ENCODE results near the gene FRMD4A.

FRMD4A gene

DNA sequence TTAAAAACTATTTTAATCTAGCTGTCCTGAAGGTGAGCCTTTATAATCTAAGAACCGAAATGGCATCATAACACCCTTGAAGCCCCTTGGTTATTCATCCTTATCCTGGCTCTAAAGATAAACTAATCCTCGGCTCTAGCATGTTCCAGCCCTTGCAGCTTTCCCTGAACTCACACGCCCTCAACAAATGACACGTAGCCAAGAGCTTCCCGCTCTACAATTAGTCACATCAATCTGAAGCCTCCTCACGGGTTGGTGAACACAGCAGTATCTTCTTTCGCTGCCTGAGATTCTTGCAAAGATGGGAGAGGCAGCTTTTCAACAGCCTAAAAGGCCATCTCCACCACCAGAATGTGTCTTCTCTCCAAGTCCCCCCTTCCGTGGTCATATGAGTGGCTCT, 4.1 kb downstream of the FRMD4A start:
- no peaks in the 10 kb centered on the region for H3K27me3 ChIP-seq (ENCODE audit: insufficient read depth, poor library complexity, severe bottlenecking)
- H3K36me3 ChIP-seq (ENCODE audit: low read depth) = no peaks in the 10 kb centered on the region
- no peak for DNase-seq (ENCODE audit: low spot score)
- H3K9me3 ChIP-seq (ENCODE audit: severe bottlenecking) = no peaks in the 10 kb centered on the region
- H3K4me1 ChIP-seq (ENCODE audit: insufficient read depth, poor library complexity, severe bottlenecking) = no peaks in the 10 kb centered on the region
- H3K27ac ChIP-seq (ENCODE audit: poor library complexity, severe bottlenecking) = no peak overlapping the region
- no peak for ATAC-seq (ENCODE audit: low read depth)
- no peak overlapping the region for H3K4me3 ChIP-seq (ENCODE audit: severe bottlenecking)
- TF ChIP-seq CTCF (IDR thresholded peaks at IDR 0.05; ENCODE audit: poor library complexity, severe bottlenecking) = no peak

DNA sequence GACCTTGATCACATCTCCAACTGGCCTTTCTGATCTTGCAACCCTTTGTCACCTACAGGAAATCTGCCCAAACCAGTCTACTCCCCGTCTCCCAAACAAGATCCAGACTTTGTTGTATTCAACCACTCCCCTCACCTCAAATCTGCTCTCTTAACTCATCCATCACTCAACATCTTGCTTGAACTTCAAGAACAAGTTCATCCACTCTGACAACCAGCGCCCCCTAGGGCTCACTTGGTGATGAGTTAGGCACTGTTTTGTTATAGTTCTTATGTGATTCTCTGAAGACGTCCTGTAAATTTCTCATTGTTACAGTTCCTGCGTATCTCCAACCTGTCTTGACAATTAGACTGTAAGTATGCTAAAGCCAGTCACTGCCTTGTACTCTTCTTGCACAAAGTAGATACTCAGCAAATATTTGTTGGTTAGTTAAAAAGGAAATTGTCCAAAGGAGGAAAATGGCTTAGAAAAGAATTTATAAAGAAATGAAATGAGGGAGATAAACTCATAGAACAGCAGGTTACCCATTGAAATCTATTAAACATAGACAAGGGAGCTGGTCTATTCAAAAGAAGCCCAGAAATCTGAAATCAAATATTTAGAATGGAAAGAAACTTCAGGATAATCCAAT, 5.3 kb downstream of the FRMD4A start:
- no peaks in the 10 kb centered on the region for H3K27me3 ChIP-seq (ENCODE audit: insufficient read depth, poor library complexity, severe bottlenecking)
- H3K27ac ChIP-seq (ENCODE audit: poor library complexity, severe bottlenecking) = no peak overlapping the region
- no peak overlapping the region for H3K4me3 ChIP-seq (ENCODE audit: severe bottlenecking)
- H3K4me1 ChIP-seq (ENCODE audit: insufficient read depth, poor library complexity, severe bottlenecking) = no peaks in the 10 kb centered on the region
- DNase-seq (ENCODE audit: low spot score) (no peak), ATAC-seq (ENCODE audit: low read depth) (no peak)
- no peaks in the 10 kb centered on the region for H3K9me3 ChIP-seq (ENCODE audit: severe bottlenecking)
- H3K36me3 ChIP-seq (ENCODE audit: low read depth) = no peaks in the 10 kb centered on the region
- TF ChIP-seq CTCF (IDR thresholded peaks at IDR 0.05; ENCODE audit: poor library complexity, severe bottlenecking) = peak; percentile 34

DNA sequence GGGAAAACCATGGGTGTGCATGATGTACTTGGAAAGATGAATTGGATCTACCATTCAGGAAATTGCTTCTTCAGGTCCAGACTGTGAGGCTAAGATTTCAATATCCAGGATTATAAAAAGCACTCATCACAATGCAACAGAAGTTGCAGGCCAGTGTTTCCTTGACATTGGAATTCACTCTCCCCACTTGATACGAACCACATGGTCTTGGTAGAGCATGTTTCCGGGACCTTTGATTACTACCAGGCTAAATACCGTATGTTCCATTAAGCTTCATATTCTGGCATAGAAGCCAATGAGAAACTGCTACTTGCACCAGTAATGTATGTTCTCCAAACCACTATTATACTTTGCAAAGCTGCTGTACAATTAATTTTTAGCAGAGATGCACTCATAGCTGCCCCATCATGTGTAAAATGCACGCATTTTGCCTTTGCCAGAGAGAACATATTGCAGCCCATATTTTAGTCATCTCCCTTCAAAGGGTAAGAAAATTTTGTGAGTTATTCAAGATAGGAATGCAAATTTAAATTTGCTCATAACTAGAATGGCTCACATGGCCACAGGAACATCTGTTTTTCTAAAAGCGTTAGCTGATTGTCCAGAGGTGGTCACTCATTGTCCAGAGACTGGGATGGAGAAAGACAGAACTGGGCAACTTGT, 8.1 kb downstream of the FRMD4A start:
- Histone ChIP-seq H3K4me1 (ENCODE audit: insufficient read depth, poor library complexity, severe bottlenecking) (no peaks in the 10 kb centered on the region), H3K27me3 (ENCODE audit: insufficient read depth, poor library complexity, severe bottlenecking) (no peaks in the 10 kb centered on the region), H3K4me3 (ENCODE audit: severe bottlenecking) (no peak overlapping the region), H3K36me3 (ENCODE audit: low read depth) (no peaks in the 10 kb centered on the region), H3K9me3 (ENCODE audit: severe bottlenecking) (no peaks in the 10 kb centered on the region), H3K27ac (ENCODE audit: poor library complexity, severe bottlenecking) (no peak overlapping the region)
- TF ChIP-seq CTCF (IDR thresholded peaks at IDR 0.05; ENCODE audit: poor library complexity, severe bottlenecking) = no peak
- no peak for ATAC-seq (ENCODE audit: low read depth)
- DNase-seq (ENCODE audit: low spot score) = no peak

DNA sequence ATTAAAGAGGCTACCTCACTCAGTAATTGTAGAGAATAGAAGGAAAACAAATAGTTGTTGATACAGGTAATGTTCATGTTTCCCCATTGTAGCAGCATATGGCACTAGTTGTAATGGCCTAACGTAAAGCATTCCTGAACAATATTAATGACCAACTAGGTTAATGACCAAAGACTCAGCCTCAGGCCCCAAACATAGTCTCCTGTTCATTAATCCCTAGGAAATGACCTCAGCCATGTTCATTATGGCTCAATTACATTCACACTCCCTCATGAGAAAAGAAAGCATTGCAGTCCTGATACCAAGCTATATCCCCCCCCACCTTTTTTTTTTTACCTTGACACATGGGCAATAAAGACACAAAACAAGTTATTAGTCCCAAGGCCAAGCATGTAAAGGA, 12.7 kb downstream of the FRMD4A start:
- ATAC-seq (ENCODE audit: low read depth) = no peak
- H3K36me3 ChIP-seq (ENCODE audit: low read depth) = no peaks in the 10 kb centered on the region
- H3K27me3 ChIP-seq (ENCODE audit: insufficient read depth, poor library complexity, severe bottlenecking) = no peaks in the 10 kb centered on the region
- no peaks in the 10 kb centered on the region for H3K4me1 ChIP-seq (ENCODE audit: insufficient read depth, poor library complexity, severe bottlenecking)
- no peaks in the 10 kb centered on the region for H3K9me3 ChIP-seq (ENCODE audit: severe bottlenecking)
- H3K27ac ChIP-seq (ENCODE audit: poor library complexity, severe bottlenecking) = no peak overlapping the region
- no peak overlapping the region for H3K4me3 ChIP-seq (ENCODE audit: severe bottlenecking)
- DNase-seq (ENCODE audit: low spot score) = no peak
- TF ChIP-seq CTCF (IDR thresholded peaks at IDR 0.05; ENCODE audit: poor library complexity, severe bottlenecking) = no peak

DNA sequence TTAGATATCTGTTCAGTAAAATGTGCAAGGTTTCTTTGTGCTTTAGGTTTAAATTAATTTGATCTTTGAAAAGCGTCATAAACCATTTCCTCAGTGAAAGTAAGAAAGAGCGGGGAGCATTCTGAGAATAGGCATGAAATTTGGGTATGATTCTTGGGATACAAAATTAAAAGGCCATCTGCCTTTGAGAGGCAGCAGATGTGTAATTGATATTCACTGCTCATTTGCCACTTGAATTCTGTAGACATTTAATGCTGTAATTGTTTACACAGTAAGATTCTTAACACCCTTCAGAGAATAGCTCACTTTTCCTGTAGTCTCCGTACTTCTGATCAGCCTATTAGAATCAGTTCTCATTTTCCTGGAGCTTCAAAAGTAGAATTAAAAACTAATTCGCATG, 18.7 kb downstream of the FRMD4A start:
- Histone ChIP-seq H3K4me3 (ENCODE audit: severe bottlenecking) (no peak overlapping the region), H3K27me3 (ENCODE audit: insufficient read depth, poor library complexity, severe bottlenecking) (no peaks in the 10 kb centered on the region), H3K27ac (ENCODE audit: poor library complexity, severe bottlenecking) (no peak overlapping the region), H3K9me3 (ENCODE audit: severe bottlenecking) (no peaks in the 10 kb centered on the region), H3K4me1 (ENCODE audit: insufficient read depth, poor library complexity, severe bottlenecking) (no peaks in the 10 kb centered on the region), H3K36me3 (ENCODE audit: low read depth) (no peaks in the 10 kb centered on the region)
- TF ChIP-seq CTCF (IDR thresholded peaks at IDR 0.05; ENCODE audit: poor library complexity, severe bottlenecking) = no peak
- ATAC-seq (ENCODE audit: low read depth) (no peak), DNase-seq (ENCODE audit: low spot score) (no peak)
